Dedifferentiated amniotic fluid mesenchymal stem cell (primary cell): Measurements from ENCODE around the gene UBE2I.
"Not testable (repeated sequence)": the region's sequence is repeated elsewhere in the genome, so short reads cannot be mapped to it uniquely, and the experiment has no call there.

Source experiments
- DNase-seq: peaks from one replicate; pipeline ENCODE4 v3.0.0-alpha.2; 2016; ENCODE audit errors: extremely low spot score

UBE2I gene

GRCh38 chr16:1308977-1309885, at the start of gene UBE2I:
UBE2I (plus strand) TSS chr16:1309636; CDS start chr16:1314031, 4,395 bp downstream.
- DNase-seq: peak; percentile 95

- DNase-seq: no peak
Measured at GRCh38 chr16:1259760-1260068, 49.7 kb upstream of the UBE2I start.

GRCh38 chr16:1260101-1260680, 49.2 kb upstream of the UBE2I start:
- DNase-seq: no peak

GRCh38 chr16:1261131-1261892, 48.1 kb upstream of the UBE2I start:
- no peak for DNase-seq

GRCh38 chr16:1262210-1262845, 47.1 kb upstream of the UBE2I start:
- DNase-seq: no peak

GRCh38 chr16:1262846-1263221, 46.6 kb upstream of the UBE2I start:
- DNase-seq: no peak

GRCh38 chr16:1263591-1264344, 45.7 kb upstream of the UBE2I start:
- DNase-seq: no peak

GRCh38 chr16:1264345-1265089, 44.9 kb upstream of the UBE2I start:
- DNase-seq: no peak

- DNase-seq: no peak
Measured at GRCh38 chr16:1265090-1265630, 44.3 kb upstream of the UBE2I start.

GRCh38 chr16:1265826-1266225, 43.6 kb upstream of the UBE2I start:
- DNase-seq: no peak

GRCh38 chr16:1269418-1269817, 40.0 kb upstream of the UBE2I start:
- not testable (repeated sequence) for DNase-seq

- no peak for DNase-seq
Measured at GRCh38 chr16:1271380-1271723, 38.1 kb upstream of the UBE2I start.

- not testable (repeated sequence) for DNase-seq
Measured at GRCh38 chr16:1271724-1272413, 37.6 kb upstream of the UBE2I start.

- DNase-seq: no peak
Measured at GRCh38 chr16:1272453-1273198, 36.8 kb upstream of the UBE2I start.

- no peak for DNase-seq
Measured at GRCh38 chr16:1273816-1274215, 35.6 kb upstream of the UBE2I start.

- no peak for DNase-seq
Measured at GRCh38 chr16:1274767-1275166, 34.7 kb upstream of the UBE2I start.

GRCh38 chr16:1275791-1276579, 33.5 kb upstream of the UBE2I start:
- DNase-seq: no peak

- no peak for DNase-seq
Measured at GRCh38 chr16:1276580-1276878, 32.9 kb upstream of the UBE2I start.

- DNase-seq: no peak
Measured at GRCh38 chr16:1277151-1277598, 32.3 kb upstream of the UBE2I start.
